H1 (cell line): ENCODE results near the gene OBSCN. TPM values are rescaled to one million over a fixed set of nuclear protein-coding genes. Genes with fewer than 3 reads are reported as not detected.
A peak's percentile ranks its signal among the peaks of the same experiment; 100 is the strongest.

Experiments used
- ASH2L ChIP-seq: fragments of 200-600, 300-600 bp; sonication (generic); IDR thresholded peaks from one replicate; pipeline ENCODE4 v1.7.1; 2017; ENCODE audit warnings: low read length
- ATF2 ChIP-seq: IDR thresholded peaks from 2 replicates; pipeline ENCODE4 v1.6.1; 2012; ENCODE audit warnings: low read length, inconsistent platforms
- CHD2 ChIP-seq: IDR thresholded peaks from 2 replicates; pipeline ENCODE4 v1.6.1; 2012; ENCODE audit warnings: low read length, improper control_type of control experiment
- CTCF ChIP-seq, 3 experiments: IDR thresholded peaks; 1 replicate in 2 of 3; 2 replicates in 1 of 3; pipeline versions ENCODE4 v1.5.1 to v1.6.1; 2011; ENCODE audit warnings: low read length in 3 of 3, mild to moderate bottlenecking in 3 of 3, inconsistent platforms in 2 of 3, low read depth in 1 of 3, moderate library complexity in 1 of 3; ENCODE audit not compliant: insufficient read depth in 1 of 3; ENCODE audit errors: control extremely low read depth in 1 of 3
- EGR1 ChIP-seq: IDR thresholded peaks from 2 replicates; pipeline ENCODE4 v1.6.1; 2011; ENCODE audit warnings: low read depth, low read length, borderline replicate concordance
- EP300 ChIP-seq, 2 experiments: IDR thresholded peaks; 1 replicate in 1 of 2; 2 replicates in 1 of 2; pipeline ENCODE4 v1.6.1; 2011 to 2012; ENCODE audit warnings: low read depth in 2 of 2, low read length in 2 of 2, mild to moderate bottlenecking in 2 of 2, borderline replicate concordance in 1 of 2, inconsistent platforms in 1 of 2, moderate library complexity in 1 of 2
- FOSL1 ChIP-seq: IDR thresholded peaks from 2 replicates; pipeline ENCODE4 v1.6.1; 2011; ENCODE audit warnings: mild to moderate bottlenecking, low read depth, low read length, moderate library complexity; ENCODE audit not compliant: insufficient read depth
- GABPA ChIP-seq: IDR thresholded peaks from 2 replicates; pipeline ENCODE4 v1.6.1; 2011; ENCODE audit warnings: mild to moderate bottlenecking, low read length, moderate library complexity, borderline replicate concordance; ENCODE audit not compliant: insufficient read depth
- HDAC2 ChIP-seq, 2 experiments: fragments of 300-600 bp in 1 of 2; sonication (generic) in 1 of 2; IDR thresholded peaks; 2 replicates each; pipeline ENCODE4 v1.6.1; 2011 to 2012; ENCODE audit warnings: low read depth in 2 of 2, low read length in 2 of 2, mild to moderate bottlenecking in 2 of 2, moderate library complexity in 2 of 2, borderline replicate concordance in 1 of 2, inconsistent platforms in 1 of 2
- HDAC6 ChIP-seq: IDR thresholded peaks from one replicate; pipeline ENCODE4 v1.7.1; 2012; ENCODE audit warnings: low read depth, mild to moderate bottlenecking, inconsistent platforms, low read length, moderate library complexity
- MAFK ChIP-seq: IDR thresholded peaks from 2 replicates; pipeline ENCODE4 v1.6.1; 2012; ENCODE audit warnings: low read depth, mild to moderate bottlenecking, improper control_type of control experiment, low read length
- POLR2A ChIP-seq, 2 experiments: IDR thresholded peaks; 1 replicate in 1 of 2; 2 replicates in 1 of 2; pipeline ENCODE4 v1.6.1; 2011; ENCODE audit warnings: low read depth in 2 of 2, low read length in 2 of 2, mild to moderate bottlenecking in 2 of 2; ENCODE audit errors: control extremely low read depth in 1 of 2
- POLR2AphosphoS5 ChIP-seq: IDR thresholded peaks from 2 replicates; pipeline ENCODE4 v1.6.1; 2011; ENCODE audit warnings: low read depth, low read length
- RBBP5 ChIP-seq: IDR thresholded peaks from 2 replicates; pipeline ENCODE4 v1.7.1; 2012; ENCODE audit warnings: low read depth, mild to moderate bottlenecking, inconsistent platforms, low read length, moderate library complexity, borderline replicate concordance
- SAP30 ChIP-seq: fragments of 300-600 bp; sonication (generic); IDR thresholded peaks from 2 replicates; pipeline ENCODE4 v1.7.1; 2012; ENCODE audit warnings: low read length, moderate library complexity, mild to moderate bottlenecking, inconsistent platforms; ENCODE audit not compliant: insufficient read depth, insufficient replicate concordance
- SIN3A ChIP-seq, 2 experiments: IDR thresholded peaks in 1 of 2; conservative IDR thresholded peaks in 1 of 2; 2 replicates each; pipeline ENCODE4 v1.6.1; 2011 to 2012; ENCODE audit warnings: low read length in 2 of 2, improper control_type of control experiment in 1 of 2, low read depth in 1 of 2, mild to moderate bottlenecking in 1 of 2
- SP4 ChIP-seq: IDR thresholded peaks from 2 replicates; pipeline ENCODE4 v1.6.1; 2012; ENCODE audit warnings: low read length, inconsistent platforms
- TAF7 ChIP-seq: optimal IDR thresholded peaks from 2 replicates; pipeline ENCODE3; 2011; ENCODE audit warnings: low read depth, mild to moderate bottlenecking, inconsistent platforms, low read length, moderate library complexity, borderline replicate concordance
- TEAD4 ChIP-seq: IDR thresholded peaks from 2 replicates; pipeline ENCODE4 v1.6.1; 2012; ENCODE audit warnings: low read depth, low read length, inconsistent platforms, mixed read lengths
- YY1 ChIP-seq: IDR thresholded peaks from 2 replicates; pipeline ENCODE4 v1.6.1; 2011; ENCODE audit warnings: low read depth, mild to moderate bottlenecking, low read length
- polyA plus RNA-seq, 7 experiments: library from polyadenylated mRNA; depleted of rRNA in 3 of 7; stranded (reverse) in 5 of 7; unstranded in 2 of 7; fragments of >200 nt in 5 of 7; fragments of 200-250 nt in 2 of 7; gene quantifications; 1 replicate in 5 of 7; 2 replicates in 1 of 7; 4 replicates in 1 of 7; pipeline versions ENCODE4 v1.2.1 to v1.2.3, GENCODE V29; 2011 to 2013; ENCODE audit warnings: missing spikeins in 2 of 7, mixed read lengths in 2 of 7
- total RNA-seq: library from RNA; stranded (reverse); fragmentation: NEBNext Ultra II Directional; extraction: Animal tissue kit (Norgen Biotek cat#: 25700); gene quantifications from 2 replicates; pipeline ENCODE4 v1.2.1, GENCODE V29; 2021

OBSCN gene
- total and polyA plus RNA-seq, 2 of the 8 experiments (the other 6 are each of a cell fraction or from before 2014, with no cell fraction given) = 7.5 to 28.4 TPM

GRCh38 chr1:228275430-228276173, 67.8 kb downstream of the OBSCN start (continued):
- TF ChIP-seq MAFK (no peak), RBBP5 (peak; percentile 30; the same call in 1 of the 2 replicates), HDAC2 (IDR thresholded peaks at IDR 0.05; ENCODE audit: borderline replicate concordance in 1 of 2, low read depth in 2 of 2, low read length in 2 of 2) (no peak), GABPA (no peak), POLR2A (IDR thresholded peaks at IDR 0.05; ENCODE audit: control extremely low read depth in 1 of 2, low read depth in 2 of 2, low read length in 2 of 2) (no peak), YY1 (no peak), ATF2 (no peak), POLR2AphosphoS5 (no peak), CTCF (IDR thresholded peaks at IDR 0.05; ENCODE audit: control extremely low read depth in 1 of 3, insufficient read depth in 1 of 3, low read depth in 1 of 3, low read length in 3 of 3) (no peak), SP4 (no peak), TEAD4 (no peak), EGR1 (no peak), TAF7 (no peak), HDAC6 (no peak), SAP30 (no peak), FOSL1 (no peak), CHD2 (no peak), EP300 (IDR thresholded peaks at IDR 0.05; ENCODE audit: borderline replicate concordance in 1 of 2, low read depth in 2 of 2, low read length in 2 of 2) (no peak), ASH2L (peak; percentile 64), SIN3A (conservative IDR thresholded peaks at IDR 0.05 in 1 of 2, IDR thresholded peaks at IDR 0.05 in 1 of 2; ENCODE audit: low read depth in 1 of 2, low read length in 2 of 2) (no peak)
